Adrenal gland (tissue), 12 donors: ENCODE data around the gene ERC2. TPM values are rescaled to one million over a fixed set of nuclear protein-coding genes. Genes with fewer than 3 reads are reported as not detected.

ENCODE experiments used
- DNase-seq, 7 donors: peaks; one replicate each; pipeline ENCODE4 v3.0.0-alpha.2; 2019 to 2020
- H3K27ac ChIP-seq, 5 donors: fragments of 200-600 bp; sonication (generic) in 4 of 5; 1 replicate in 3 of 5; 2 replicates in 2 of 5; pipeline versions ENCODE4 v1.5.1 to v1.8.0; 2016 to 2020; ENCODE audit warnings: mild to moderate bottlenecking in 1 of 5
- H3K27me3 ChIP-seq: fragments of 200-600 bp; 2 replicates; pipeline ENCODE4 v1.8.0; 2021
- H3K36me3 ChIP-seq, 2 donors: fragments of 200-600 bp; replicated peaks in 1 of 2; 1 replicate in 1 of 2; 2 replicates in 1 of 2; pipeline versions ENCODE4 v1.5.1 to v1.8.0; 2018 to 2022
- H3K4me1 ChIP-seq, 2 donors: fragments of 200-600 bp; replicated peaks in 1 of 2; 1 replicate in 1 of 2; 2 replicates in 1 of 2; pipeline versions ENCODE4 v1.5.1 to v1.8.0; 2018 to 2021
- H3K4me3 ChIP-seq, 4 donors: fragments of 200-600 bp; sonication (generic) in 3 of 4; one replicate each; pipeline ENCODE4 v1.5.1; 2016 to 2018
- H3K9me3 ChIP-seq, 3 donors: fragments of 200-600 bp; sonication (generic) in 1 of 3; replicated peaks in 1 of 3; 1 replicate in 2 of 3; 2 replicates in 1 of 3; pipeline versions ENCODE4 v1.5.1 to v1.8.0; 2016 to 2021
- POLR2A ChIP-seq, 2 donors: fragments of 450-650 bp; IDR thresholded peaks; one replicate each; pipeline ENCODE4 v1.6.1; 2017; ENCODE audit warnings: antibody characterized with exemption in 2 of 2, mild to moderate bottlenecking in 2 of 2, moderate library complexity in 1 of 2
- WGBS, 4 donors: extraction: QIAGEN DNeasy Blood & Tissue Kit in 2 of 4; methylation state at CpG; one replicate each; pipeline versions ENCODE4 v1.1.5 to v1.1.7; 2013 to 2017; 5-methylcytosine and 5-hydroxymethylcytosine counted together
- intact Hi-C, 2 donors: fragments of 100-400 bp; cut with DNase I; formaldehyde crosslinking; loops; one replicate each; pipeline versions ENCODE4 v1.14.1 to v1.15.0; 2022 to 2023
- polyA plus RNA-seq, 3 donors: library from polyadenylated mRNA; stranded (reverse); fragments of 200-250 nt in 2 of 3; fragments of 350-450 nt in 1 of 3; fragmentation: Illumina TruSeq in 1 of 3; extraction: RNeasy Lipid Tissue Mini Kit (QIAGEN cat#74804) in 1 of 3; gene quantifications; one replicate each; pipeline ENCODE4 v1.2.3, GENCODE V29; 2013 to 2014
- total RNA-seq, 9 donors: library from RNA; depleted of rRNA in 4 of 9; stranded (reverse); fragments of >200 nt in 4 of 9; fragments of 120-200 nt in 1 of 9; fragmentation: NEBNext Ultra II Directional in 1 of 9; extraction: Animal tissue kit (Norgen Biotek cat#: 25700) in 1 of 9; gene quantifications; one replicate each; pipeline versions ENCODE4 v1.1.0 to v1.2.4, GENCODE V29; 2013 to 2023
- TF ChIP-seq, protein P1 (sequence below), 6 experiments: fragments of 450-650 bp in 4 of 6; fragments of 200-600 bp in 2 of 6; sonication (generic) in 1 of 6; IDR thresholded peaks; 1 replicate in 5 of 6; 2 replicates in 1 of 6; pipeline versions ENCODE4 v1.5.1 to v1.8.0; 2016 to 2021; ENCODE audit warnings: antibody characterized with exemption in 6 of 6, mild to moderate bottlenecking in 2 of 6, moderate library complexity in 1 of 6
- donor health status: healthy with polysubstance abuse.
- donor health status: Bipolar disorder and iron deficiency.
- donor health status: DM: yes; HTN: yes; CAD: no.
- donor health status: DM: no; HTN: no; CAD: no.
- donor health status: DM: no; HTN: no; CAD: no.
- donor health status: DM: yes; HTN: yes; CAD: no.

Gene ERC2
- total and polyA plus RNA-seq, 12 donors = 0.47 to 5.8 (median 1.5) TPM

- Histone ChIP-seq H3K36me3 (no peaks in the 10 kb centered on the region), H3K27ac (no peak overlapping the region), H3K4me1 (no peaks in the 10 kb centered on the region), H3K9me3 (no peaks in the 10 kb centered on the region), H3K4me3 (no peak overlapping the region), H3K27me3 (peaks cover 3% of the 10 kb centered on the region)
- 49 to 68% (median 65%) methylated on average over 5 of the region's 5 CpGs for WGBS, 4 donors
- intact Hi-C loops = no loop called here
- DNase-seq = no peak
- TF ChIP-seq, protein P1, sequence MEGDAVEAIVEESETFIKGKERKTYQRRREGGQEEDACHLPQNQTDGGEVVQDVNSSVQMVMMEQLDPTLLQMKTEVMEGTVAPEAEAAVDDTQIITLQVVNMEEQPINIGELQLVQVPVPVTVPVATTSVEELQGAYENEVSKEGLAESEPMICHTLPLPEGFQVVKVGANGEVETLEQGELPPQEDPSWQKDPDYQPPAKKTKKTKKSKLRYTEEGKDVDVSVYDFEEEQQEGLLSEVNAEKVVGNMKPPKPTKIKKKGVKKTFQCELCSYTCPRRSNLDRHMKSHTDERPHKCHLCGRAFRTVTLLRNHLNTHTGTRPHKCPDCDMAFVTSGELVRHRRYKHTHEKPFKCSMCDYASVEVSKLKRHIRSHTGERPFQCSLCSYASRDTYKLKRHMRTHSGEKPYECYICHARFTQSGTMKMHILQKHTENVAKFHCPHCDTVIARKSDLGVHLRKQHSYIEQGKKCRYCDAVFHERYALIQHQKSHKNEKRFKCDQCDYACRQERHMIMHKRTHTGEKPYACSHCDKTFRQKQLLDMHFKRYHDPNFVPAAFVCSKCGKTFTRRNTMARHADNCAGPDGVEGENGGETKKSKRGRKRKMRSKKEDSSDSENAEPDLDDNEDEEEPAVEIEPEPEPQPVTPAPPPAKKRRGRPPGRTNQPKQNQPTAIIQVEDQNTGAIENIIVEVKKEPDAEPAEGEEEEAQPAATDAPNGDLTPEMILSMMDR (IDR thresholded peaks at IDR 0.05) = no peak
- no peak for TF ChIP-seq POLR2A (IDR thresholded peaks at IDR 0.05)
These were observed 1000.0 kb downstream of the ERC2 start for GRCh38 chr3:55468251-55468650.

DNA sequence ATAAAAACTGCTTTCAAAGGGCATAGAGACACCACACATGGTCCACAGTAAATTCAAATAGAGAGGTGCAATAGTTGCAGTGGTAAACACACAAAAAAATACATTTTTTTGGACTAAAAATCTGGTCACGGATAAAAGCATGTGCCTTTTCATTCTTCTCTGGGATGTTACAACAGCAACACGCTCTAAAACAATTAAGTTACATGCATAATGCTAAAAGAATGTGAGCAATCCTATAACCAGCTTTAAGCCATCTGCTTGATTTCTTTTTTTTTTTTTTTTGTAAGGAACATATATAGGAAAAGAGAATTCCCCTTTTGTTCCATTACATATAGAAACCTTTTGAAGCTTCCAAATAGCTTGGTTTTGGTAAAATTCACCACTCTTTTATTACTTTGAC, 1001.2 kb downstream of the ERC2 start:
- H3K9me3 ChIP-seq = no peaks in the 10 kb centered on the region
- no peak overlapping the region for H3K4me3 ChIP-seq
- H3K36me3 ChIP-seq = no peaks in the 10 kb centered on the region
- WGBS, 4 donors = 80 to 85% (median 85%) methylated on average over 2 of the region's 2 CpGs
- intact Hi-C loops = no loop called here
- DNase-seq = no peak
- no peak overlapping the region for H3K27ac ChIP-seq
- H3K27me3 ChIP-seq = peaks cover 3% of the 10 kb centered on the region
- no peak for TF ChIP-seq POLR2A (IDR thresholded peaks at IDR 0.05)
- TF ChIP-seq, protein P1 (IDR thresholded peaks at IDR 0.05) = no peak
- H3K4me1 ChIP-seq = no peaks in the 10 kb centered on the region

GRCh38 chr3:55466526-55466925, 1001.7 kb downstream of the ERC2 start:
- Histone ChIP-seq H3K27me3 (peaks cover 3% of the 10 kb centered on the region), H3K36me3 (no peaks in the 10 kb centered on the region), H3K4me1 (no peaks in the 10 kb centered on the region), H3K27ac (no peak overlapping the region), H3K9me3 (no peaks in the 10 kb centered on the region), H3K4me3 (no peak overlapping the region)
- TF ChIP-seq, protein P1 (IDR thresholded peaks at IDR 0.05) = no peak
- intact Hi-C loops = no loop called here
- 82 to 88% (median 87%) methylated on average over 3 of the region's 3 CpGs for WGBS, 4 donors
- no peak for DNase-seq

GRCh38 chr3:55461896-55462295, 1006.4 kb downstream of the ERC2 start:
- Histone ChIP-seq H3K27me3 (peaks cover 3% of the 10 kb centered on the region), H3K9me3 (no peaks in the 10 kb centered on the region), H3K27ac (no peak overlapping the region), H3K36me3 (no peaks in the 10 kb centered on the region), H3K4me3 (no peak overlapping the region), H3K4me1 (no peaks in the 10 kb centered on the region)
- 76 to 100% (median 95%) methylated on average over 1 of the region's 1 CpG for WGBS, 4 donors
- no peak for DNase-seq
- TF ChIP-seq, protein P1 (IDR thresholded peaks at IDR 0.05) = no peak
- no peak for TF ChIP-seq POLR2A (IDR thresholded peaks at IDR 0.05)
- intact Hi-C loops = no loop called here
